Left kidney (tissue), 2 donors: ENCODE measurements around the gene IDH2. TPM values are rescaled to one million over a fixed set of nuclear protein-coding genes. Genes with fewer than 3 reads are reported as not detected.
A peak's percentile ranks its signal among the peaks of the same experiment; 100 is the strongest.
"Not testable (repeated sequence)": the region's sequence is repeated elsewhere in the genome, so short reads cannot be mapped to it uniquely, and the experiment has no call there.

Experiments
- DNase-seq: peaks from one replicate; pipeline ENCODE4 v3.0.0-alpha.2; 2013
- polyA plus RNA-seq: library from polyadenylated mRNA; unstranded; fragments of 120-200 nt; gene quantifications from one replicate; pipeline ENCODE4 v1.2.1, GENCODE V29; 2013; ENCODE audit not compliant: insufficient read length

Gene IDH2
- polyA plus RNA-seq, 1 donor = 185 TPM

- DNase-seq = no peak
These were observed 15.4 kb downstream of the IDH2 start for GRCh38 chr15:90086868-90087268.

GRCh38 chr15:90085565-90085964 is 16.7 kb downstream of the IDH2 start:
- DNase-seq = no peak

GRCh38 chr15:90084876-90085423 is 17.3 kb downstream of the IDH2 start:
- no peak for DNase-seq

- no peak for DNase-seq
These were observed 18.2 kb downstream of the IDH2 start for GRCh38 chr15:90083954-90084607.

GRCh38 chr15:90083419-90083818 is 18.8 kb downstream of the IDH2 start:
- no peak for DNase-seq

GRCh38 chr15:90082140-90082715 is 20.0 kb downstream of the IDH2 start:
- no peak for DNase-seq

GRCh38 chr15:90080818-90081393 is 21.4 kb downstream of the IDH2 start:
- DNase-seq = no peak

GRCh38 chr15:90080458-90080755 is 21.9 kb downstream of the IDH2 start:
- no peak for DNase-seq

- DNase-seq = no peak
These were observed 22.4 kb downstream of the IDH2 start for GRCh38 chr15:90079619-90080457.

- DNase-seq = no peak
These were observed 23.3 kb downstream of the IDH2 start for GRCh38 chr15:90078965-90079364.

GRCh38 chr15:90076716-90077115 is 25.6 kb downstream of the IDH2 start:
- no peak for DNase-seq

GRCh38 chr15:90075420-90076289 is 26.6 kb downstream of the IDH2 start:
- DNase-seq = no peak

GRCh38 chr15:90074916-90075315 is 27.4 kb downstream of the IDH2 start:
- DNase-seq = no peak

GRCh38 chr15:90074023-90074422 is 28.2 kb downstream of the IDH2 start:
- DNase-seq = no peak

- no peak for DNase-seq
These were observed 29.2 kb downstream of the IDH2 start for GRCh38 chr15:90072978-90073640.

- peak; percentile 82 for DNase-seq
These were observed 31.0 kb downstream of the IDH2 start for GRCh38 chr15:90071220-90071807.

GRCh38 chr15:90070623-90071022 is 31.6 kb downstream of the IDH2 start:
- DNase-seq = not testable (repeated sequence)

GRCh38 chr15:90067953-90068606 is 34.2 kb downstream of the IDH2 start:
- DNase-seq = no peak

GRCh38 chr15:90067181-90067952 is 34.9 kb downstream of the IDH2 start:
- DNase-seq = no peak

GRCh38 chr15:90065682-90066049 is 36.6 kb downstream of the IDH2 start:
- DNase-seq = no peak
